Chondrocyte (in vitro differentiated cells): Measurements from ENCODE around the gene TCF4. TPM values are rescaled to one million over a fixed set of nuclear protein-coding genes. Genes with fewer than 3 reads are reported as not detected.

Source experiments
- DNase-seq: peaks from one replicate; pipeline ENCODE4 v3.0.0; 2021; ENCODE audit warnings: mixed read lengths, low spot score
- H3K27ac Mint-ChIP-seq: one replicate; pipeline ENCODE4 v1.8.0; 2021; ENCODE audit warnings: mild to moderate bottlenecking, moderate library complexity, mixed read lengths; ENCODE audit not compliant: unreplicated experiment
- H3K27me3 Mint-ChIP-seq: 2 replicates; pipeline ENCODE4 v1.8.0; 2021; ENCODE audit warnings: low read depth, mixed read lengths
- H3K36me3 Mint-ChIP-seq: 2 replicates; pipeline ENCODE4 v1.8.0; 2021; ENCODE audit warnings: low read depth, mixed read lengths
- H3K4me1 Mint-ChIP-seq: 2 replicates; pipeline ENCODE4 v1.8.0; 2021; ENCODE audit warnings: low read depth, mild to moderate bottlenecking, mixed read lengths
- H3K4me3 Mint-ChIP-seq: one replicate; pipeline ENCODE4 v1.8.0; 2021; ENCODE audit warnings: mild to moderate bottlenecking, moderate library complexity, mixed read lengths; ENCODE audit not compliant: unreplicated experiment
- H3K9me3 Mint-ChIP-seq: 2 replicates; pipeline ENCODE4 v1.8.0; 2021; ENCODE audit warnings: low read depth, mixed read lengths
- CTCF ChIP-seq: fragments of 200-600 bp; sonication (generic); IDR thresholded peaks from 2 replicates; pipeline ENCODE4 v1.5.0; 2021; ENCODE audit warnings: antibody characterized with exemption, mild to moderate bottlenecking, moderate library complexity
- total RNA-seq: library from RNA; stranded (reverse); gene quantifications from 3 replicates; pipeline ENCODE4 v1.2.1, GENCODE V29; 2021

Gene TCF4
- total RNA-seq, 1 donor from 2014 or later: 36.8 TPM

GRCh38 chr18:55232506-55232905 is 355.5 kb downstream of the TCF4 start:
- DNase-seq: no peak
- H3K9me3 Mint-ChIP-seq: no peaks in the 10 kb centered on the region
- no peaks in the 10 kb centered on the region for H3K27me3 Mint-ChIP-seq
- H3K27ac Mint-ChIP-seq: no peak overlapping the region
- H3K36me3 Mint-ChIP-seq: peaks cover 28% of the 10 kb centered on the region
- no peak overlapping the region for H3K4me3 Mint-ChIP-seq
- H3K4me1 Mint-ChIP-seq: peaks cover 13% of the 10 kb centered on the region
- TF ChIP-seq CTCF: no peak

- no peak overlapping the region for H3K4me3 Mint-ChIP-seq
- peaks cover 9% of the 10 kb centered on the region for H3K4me1 Mint-ChIP-seq
- no peaks in the 10 kb centered on the region for H3K9me3 Mint-ChIP-seq
- TF ChIP-seq CTCF: no peak
- H3K27me3 Mint-ChIP-seq: no peaks in the 10 kb centered on the region
- no peak overlapping the region for H3K27ac Mint-ChIP-seq
- H3K36me3 Mint-ChIP-seq: peaks cover 28% of the 10 kb centered on the region
- DNase-seq: no peak
Measured at GRCh38 chr18:55229682-55230081, 358.3 kb downstream of the TCF4 start.

GRCh38 chr18:55228707-55229106 is 359.3 kb downstream of the TCF4 start:
- no peak overlapping the region for H3K4me3 Mint-ChIP-seq
- peaks cover 28% of the 10 kb centered on the region for H3K36me3 Mint-ChIP-seq
- no peaks in the 10 kb centered on the region for H3K27me3 Mint-ChIP-seq
- TF ChIP-seq CTCF: no peak
- H3K9me3 Mint-ChIP-seq: no peaks in the 10 kb centered on the region
- peaks cover 14% of the 10 kb centered on the region for H3K4me1 Mint-ChIP-seq
- H3K27ac Mint-ChIP-seq: no peak overlapping the region
- no peak for DNase-seq

- Mint-ChIP-seq H3K9me3 (no peaks in the 10 kb centered on the region), H3K4me3 (no peak overlapping the region), H3K27ac (no peak overlapping the region), H3K36me3 (peaks cover 28% of the 10 kb centered on the region), H3K4me1 (peaks cover 14% of the 10 kb centered on the region), H3K27me3 (no peaks in the 10 kb centered on the region)
- TF ChIP-seq CTCF: no peak
- no peak for DNase-seq
Measured at GRCh38 chr18:55228191-55228590, 359.8 kb downstream of the TCF4 start.

GRCh38 chr18:55227771-55228170 is 360.2 kb downstream of the TCF4 start:
- peaks cover 30% of the 10 kb centered on the region for H3K36me3 Mint-ChIP-seq
- no peaks in the 10 kb centered on the region for H3K27me3 Mint-ChIP-seq
- peaks cover 14% of the 10 kb centered on the region for H3K4me1 Mint-ChIP-seq
- no peak overlapping the region for H3K27ac Mint-ChIP-seq
- no peaks in the 10 kb centered on the region for H3K9me3 Mint-ChIP-seq
- no peak for DNase-seq
- no peak for TF ChIP-seq CTCF
- H3K4me3 Mint-ChIP-seq: no peak overlapping the region
